Tibial nerve (tissue), 4 donors: ENCODE data around the gene FAN1. TPM values are rescaled to one million over a fixed set of nuclear protein-coding genes. Genes with fewer than 3 reads are reported as not detected.

Source experiments
- DNase-seq, 2 donors: peaks; one replicate each; pipeline ENCODE4 v3.0.0-alpha.2; 2019; ENCODE audit warnings: low spot score in 2 of 2
- H3K27ac ChIP-seq, 4 donors: fragments of 200-600 bp; sonication (generic) in 3 of 4; one replicate each; pipeline ENCODE4 v1.5.1; 2017 to 2019; ENCODE audit warnings: mild to moderate bottlenecking in 1 of 4
- H3K27me3 ChIP-seq, 2 donors: fragments of 200-600 bp; sonication (generic) in 1 of 2; one replicate each; pipeline versions ENCODE4 v1.5.1 to v1.6.0; 2017 to 2019
- H3K36me3 ChIP-seq, 3 donors: fragments of 200-600 bp; sonication (generic); one replicate each; pipeline ENCODE4 v1.5.1; 2018 to 2019
- H3K4me1 ChIP-seq, 4 donors: fragments of 200-600 bp; sonication (generic) in 3 of 4; one replicate each; pipeline ENCODE4 v1.5.1; 2017 to 2019
- H3K4me3 ChIP-seq, 4 donors: fragments of 200-600 bp; sonication (generic) in 3 of 4; one replicate each; pipeline ENCODE4 v1.5.1; 2017 to 2019; ENCODE audit warnings: mild to moderate bottlenecking in 1 of 4, moderate library complexity in 1 of 4
- H3K9me3 ChIP-seq, 4 donors: fragments of 200-600 bp; sonication (generic) in 3 of 4; one replicate each; pipeline ENCODE4 v1.5.1; 2017 to 2019
- EP300 ChIP-seq, 2 donors: sonication (generic); formaldehyde crosslinking; IDR thresholded peaks; one replicate each; pipeline ENCODE4 v1.6.1; 2017; ENCODE audit warnings: antibody characterized with exemption in 2 of 2, mild to moderate bottlenecking in 1 of 2
- POLR2A ChIP-seq, 2 donors: fragments of 450-650 bp; IDR thresholded peaks; one replicate each; pipeline ENCODE4 v1.6.1; 2017; ENCODE audit warnings: antibody characterized with exemption in 2 of 2, mild to moderate bottlenecking in 2 of 2, moderate library complexity in 2 of 2
- WGBS, 2 donors: methylation state at CpG; one replicate each; pipeline ENCODE4 v1.1.5; 2018; 5-methylcytosine and 5-hydroxymethylcytosine counted together
- total RNA-seq, 4 donors: library from RNA; depleted of rRNA; stranded (reverse); fragments of >200 nt; gene quantifications; one replicate each; pipeline ENCODE4 v1.1.0, GENCODE V29; 2016
- TF ChIP-seq, protein P1 (sequence below), 5 experiments: fragments of 200-600 bp in 3 of 5; fragments of 450-650 bp in 2 of 5; sonication (generic) in 3 of 5; IDR thresholded peaks; one replicate each; pipeline ENCODE4 v1.5.1; 2016 to 2019; ENCODE audit warnings: antibody characterized with exemption in 5 of 5, mild to moderate bottlenecking in 3 of 5, moderate library complexity in 2 of 5

Gene FAN1
- total RNA-seq, 4 donors from 2014 or later, result 15.9 to 24.3 (median 17.4) TPM

DNA sequence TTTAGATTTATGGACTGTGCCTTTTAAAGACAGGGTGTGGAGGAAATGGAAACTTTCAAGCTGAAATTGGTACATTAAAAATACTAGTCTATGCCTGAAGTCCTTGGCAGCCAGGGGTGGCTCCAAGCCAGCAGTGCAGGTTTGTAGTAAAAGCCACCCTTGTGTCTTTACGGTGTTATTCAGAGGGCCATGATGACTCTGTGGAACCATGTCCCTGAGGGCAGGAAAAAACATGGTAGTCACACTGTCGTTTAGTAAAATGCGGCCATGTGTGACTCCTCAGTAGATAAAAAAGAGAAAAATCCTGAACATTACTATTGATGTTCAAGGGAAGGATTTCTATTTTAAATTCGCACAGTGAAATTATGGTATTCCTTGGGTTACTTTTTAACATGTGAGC, 2.7 kb downstream of the FAN1 start:
- Histone ChIP-seq H3K9me3 (no peaks in the 10 kb centered on the region), H3K4me3 (no peak overlapping the region), H3K27me3 (peaks cover 0 to 2% of the 10 kb centered on the region in 2 donors), H3K4me1 (peaks cover 0 to 32% (median 0%) of the 10 kb centered on the region in 4 donors), H3K36me3 (peaks cover 0 to 43% (median 3%) of the 10 kb centered on the region in 3 donors), H3K27ac (no peak overlapping the region)
- DNase-seq, result no peak
- 74 to 76% methylated on average over 4 of the region's 4 CpGs for WGBS, 2 donors
- TF ChIP-seq POLR2A (IDR thresholded peaks at IDR 0.05), result no peak
- TF ChIP-seq EP300 (IDR thresholded peaks at IDR 0.05), result no peak
- TF ChIP-seq, protein P1, sequence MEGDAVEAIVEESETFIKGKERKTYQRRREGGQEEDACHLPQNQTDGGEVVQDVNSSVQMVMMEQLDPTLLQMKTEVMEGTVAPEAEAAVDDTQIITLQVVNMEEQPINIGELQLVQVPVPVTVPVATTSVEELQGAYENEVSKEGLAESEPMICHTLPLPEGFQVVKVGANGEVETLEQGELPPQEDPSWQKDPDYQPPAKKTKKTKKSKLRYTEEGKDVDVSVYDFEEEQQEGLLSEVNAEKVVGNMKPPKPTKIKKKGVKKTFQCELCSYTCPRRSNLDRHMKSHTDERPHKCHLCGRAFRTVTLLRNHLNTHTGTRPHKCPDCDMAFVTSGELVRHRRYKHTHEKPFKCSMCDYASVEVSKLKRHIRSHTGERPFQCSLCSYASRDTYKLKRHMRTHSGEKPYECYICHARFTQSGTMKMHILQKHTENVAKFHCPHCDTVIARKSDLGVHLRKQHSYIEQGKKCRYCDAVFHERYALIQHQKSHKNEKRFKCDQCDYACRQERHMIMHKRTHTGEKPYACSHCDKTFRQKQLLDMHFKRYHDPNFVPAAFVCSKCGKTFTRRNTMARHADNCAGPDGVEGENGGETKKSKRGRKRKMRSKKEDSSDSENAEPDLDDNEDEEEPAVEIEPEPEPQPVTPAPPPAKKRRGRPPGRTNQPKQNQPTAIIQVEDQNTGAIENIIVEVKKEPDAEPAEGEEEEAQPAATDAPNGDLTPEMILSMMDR (IDR thresholded peaks at IDR 0.05), result no peak

DNA sequence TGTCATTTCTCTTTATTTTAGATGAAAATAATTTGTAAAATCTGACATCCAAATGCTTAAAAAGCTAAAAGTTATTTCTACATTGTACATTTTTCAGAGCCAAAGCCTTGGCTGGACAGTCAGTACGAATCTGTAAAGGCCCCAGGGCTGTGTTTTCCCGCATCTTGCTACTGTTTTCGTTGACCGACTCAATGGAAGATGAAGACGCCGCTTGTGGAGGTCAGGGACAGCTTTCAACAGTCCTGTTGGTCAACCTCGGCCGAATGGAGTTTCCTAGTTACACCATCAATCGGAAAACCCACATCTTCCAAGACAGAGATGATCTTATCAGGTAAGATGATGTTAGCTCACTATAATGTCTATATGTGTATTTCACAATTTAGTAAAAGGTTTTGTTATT, 10.0 kb downstream of the FAN1 start:
- H3K36me3 ChIP-seq, result peaks cover 0 to 85% (median 3%) of the 10 kb centered on the region in 3 donors
- no peaks in the 10 kb centered on the region for H3K9me3 ChIP-seq
- TF ChIP-seq EP300 (IDR thresholded peaks at IDR 0.05), result no peak
- TF ChIP-seq, protein P1 (IDR thresholded peaks at IDR 0.05), result no peak
- TF ChIP-seq POLR2A (IDR thresholded peaks at IDR 0.05), result no peak

DNA sequence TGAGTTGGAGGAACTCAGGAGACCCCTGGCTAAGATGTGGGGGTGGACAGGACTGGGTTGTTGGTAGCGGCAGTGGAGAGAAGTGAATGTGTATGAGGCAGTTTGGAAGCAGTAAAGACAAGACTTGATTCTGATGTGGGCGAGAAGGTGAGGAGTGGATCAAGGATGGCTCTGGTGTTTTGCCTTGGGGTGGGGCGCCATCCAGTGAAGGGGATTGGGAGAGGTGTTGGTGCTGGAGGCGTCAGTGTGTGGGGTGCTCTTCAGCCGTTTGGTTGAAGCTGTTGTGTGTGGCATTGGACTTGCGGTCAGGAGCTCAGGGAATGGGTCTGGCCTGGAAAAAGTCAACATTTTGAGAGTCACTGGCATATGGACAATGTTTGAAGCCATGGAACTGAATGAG, 13.3 kb downstream of the FAN1 start:
- Histone ChIP-seq H3K36me3 (peaks cover 0 to 74% (median 6%) of the 10 kb centered on the region in 3 donors), H3K4me1 (peaks cover 0 to 12% (median 7%) of the 10 kb centered on the region in 4 donors)
- DNase-seq, result no peak

More for the DNA sequence above, 10.0 kb downstream of the FAN1 start:
- Histone ChIP-seq H3K4me1 (no peaks in the 10 kb centered on the region), H3K27ac (no peak overlapping the region), H3K27me3 (peaks cover 0 to 2% of the 10 kb centered on the region in 2 donors), H3K4me3 (no peak overlapping the region)
- DNase-seq, result no peak
- WGBS, 2 donors, result 96 to 98% methylated on average over 9 of the region's 9 CpGs

DNA sequence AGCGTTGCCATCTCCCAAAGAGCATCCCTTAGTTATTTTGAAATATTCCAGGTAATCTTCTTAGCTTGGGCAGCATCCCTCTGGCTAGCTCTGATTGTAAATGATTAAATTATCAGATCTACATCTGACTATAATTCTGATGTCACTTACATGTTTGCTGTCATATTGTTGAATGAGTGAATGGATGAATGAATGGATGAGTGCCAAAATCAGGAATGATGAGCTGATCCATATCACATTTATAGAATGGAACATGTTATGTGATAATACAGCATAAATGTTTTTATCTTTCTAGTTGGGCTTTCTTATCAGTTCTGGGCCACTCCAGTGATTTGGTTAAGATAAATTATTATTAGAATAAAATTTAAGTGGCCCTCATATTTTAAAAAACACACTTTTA, 14.0 kb downstream of the FAN1 start:
- no peak for DNase-seq
- TF ChIP-seq EP300 (IDR thresholded peaks at IDR 0.05) (no peak), POLR2A (IDR thresholded peaks at IDR 0.05) (no peak)
- TF ChIP-seq, protein P1 (IDR thresholded peaks at IDR 0.05), result no peak
- peaks cover 0 to 18% (median 9%) of the 10 kb centered on the region in 4 donors for H3K4me1 ChIP-seq
- whole genome bisulfite sequencing, 2 donors, result 95 to 97% methylated on average over 1 of the region's 1 CpG
- no peaks in the 10 kb centered on the region for H3K27me3 ChIP-seq
- no peak overlapping the region for H3K4me3 ChIP-seq
- H3K27ac ChIP-seq, result no peak overlapping the region
- H3K36me3 ChIP-seq, result peaks cover 0 to 69% (median 6%) of the 10 kb centered on the region in 3 donors
- H3K9me3 ChIP-seq, result no peaks in the 10 kb centered on the region

More for the DNA sequence above, 13.3 kb downstream of the FAN1 start:
- Histone ChIP-seq H3K9me3 (no peaks in the 10 kb centered on the region), H3K27ac (no peak overlapping the region), H3K27me3 (no peaks in the 10 kb centered on the region), H3K4me3 (no peak overlapping the region)
- TF ChIP-seq, protein P1 (IDR thresholded peaks at IDR 0.05), result no peak
- TF ChIP-seq POLR2A (IDR thresholded peaks at IDR 0.05), result no peak
- WGBS, 2 donors, result 68 to 83% methylated on average over 6 of the region's 6 CpGs

DNA sequence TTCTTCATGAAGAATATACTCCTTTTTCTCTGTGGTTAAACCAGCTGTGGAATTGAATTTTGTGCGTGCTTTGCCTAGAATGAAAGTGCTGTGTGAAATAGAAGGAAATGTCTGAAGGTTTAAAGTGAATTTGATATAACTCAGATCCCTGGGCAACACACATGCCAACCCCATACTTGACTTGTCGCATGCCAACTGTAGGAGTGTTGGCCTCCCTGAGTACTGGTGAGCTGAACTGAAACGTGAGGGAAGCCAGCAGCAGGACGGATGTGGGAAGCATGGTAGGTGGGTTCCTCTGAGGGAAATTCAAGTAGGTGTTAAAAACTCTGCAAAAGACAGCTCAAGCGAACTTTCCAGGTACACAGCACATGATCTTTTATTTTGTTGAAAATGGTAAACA, 14.7 kb downstream of the FAN1 start:
- Histone ChIP-seq H3K4me1 (peaks cover 0 to 25% (median 9%) of the 10 kb centered on the region in 4 donors), H3K27ac (no peak overlapping the region), H3K27me3 (no peaks in the 10 kb centered on the region), H3K4me3 (no peak overlapping the region), H3K9me3 (no peaks in the 10 kb centered on the region), H3K36me3 (peaks cover 0 to 66% (median 6%) of the 10 kb centered on the region in 3 donors)
- 85 to 90% methylated on average over 5 of the region's 5 CpGs for WGBS, 2 donors
- no peak for TF ChIP-seq EP300 (IDR thresholded peaks at IDR 0.05)
- no peak for TF ChIP-seq POLR2A (IDR thresholded peaks at IDR 0.05)
- TF ChIP-seq, protein P1 (IDR thresholded peaks at IDR 0.05), result no peak
- DNase-seq, result no peak
